ENCODE measurements around the gene SIGLECL1. TPM values are rescaled to one million over a fixed set of nuclear protein-coding genes. Genes with fewer than 3 reads are reported as not detected.

Gene SIGLECL1
- total and polyA plus RNA-seq, 8 donors = not detected

GRCh38 chr19:51240866-51241265, 10.0 kb upstream of the SIGLECL1 start:
- DNase-seq (no peak), ATAC-seq (no peak)
- Histone ChIP-seq H3K27ac (no peak overlapping the region), H3K4me3 (no peak overlapping the region), H3K36me3 (peaks cover 0 to 28% of the 10 kb centered on the region in 2 donors), H3K4me1 (peaks cover 0 to 6% of the 10 kb centered on the region in 2 donors), H3K9me3 (no peaks in the 10 kb centered on the region), H3K27me3 (peaks cover 0 to 13% of the 10 kb centered on the region in 2 donors)
- TF ChIP-seq CTCF (IDR thresholded peaks at IDR 0.05) = no peak
- intact Hi-C loops (cut with DNase I) = no loop called here

DNA sequence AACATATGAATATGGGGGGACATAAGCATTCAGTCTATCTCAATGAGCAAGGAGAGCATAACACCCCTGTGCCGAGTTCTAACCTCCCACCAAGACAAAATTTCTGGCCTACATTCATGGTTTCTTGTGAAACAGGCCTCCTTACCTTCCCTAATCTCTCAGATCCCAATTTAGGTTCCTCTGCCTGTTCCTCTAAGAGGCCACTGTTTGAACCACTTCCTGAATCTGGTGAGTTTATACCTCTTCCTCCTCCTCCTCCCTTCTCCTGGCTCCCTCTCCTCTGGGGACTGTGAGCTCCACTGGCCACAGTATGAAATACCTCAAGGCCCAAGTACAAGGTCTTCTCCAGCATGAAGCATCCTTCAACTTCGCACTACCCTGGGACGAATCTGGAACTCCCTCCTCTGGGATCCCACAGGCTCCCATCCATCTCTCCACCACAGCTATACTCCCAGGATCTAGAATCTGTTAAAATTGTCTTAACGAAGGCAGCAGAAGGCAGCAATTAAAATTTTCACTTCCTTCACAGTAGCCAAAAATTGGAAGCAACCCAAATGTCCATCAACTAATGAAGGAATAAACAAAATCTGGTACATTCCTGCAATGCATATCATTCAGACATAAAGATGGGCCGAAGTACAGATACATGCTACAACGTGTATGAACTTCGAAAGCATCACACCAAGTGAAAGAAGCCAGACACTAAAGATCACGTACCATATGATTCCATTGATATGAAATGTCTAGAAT, 7.8 kb upstream of the SIGLECL1 start:
- no peak for TF ChIP-seq CTCF (IDR thresholded peaks at IDR 0.05)
- no peak for ATAC-seq
- H3K27ac ChIP-seq = no peak overlapping the region
- H3K4me3 ChIP-seq = no peak overlapping the region
- H3K9me3 ChIP-seq = no peaks in the 10 kb centered on the region
- H3K4me1 ChIP-seq = peaks cover 0 to 14% of the 10 kb centered on the region in 2 donors
- peaks cover 0 to 5% of the 10 kb centered on the region in 2 donors for H3K27me3 ChIP-seq
- DNase-seq = no peak
- peaks cover 0 to 17% of the 10 kb centered on the region in 2 donors for H3K36me3 ChIP-seq
- intact Hi-C loops (cut with DNase I) = no loop called here

GRCh38 chr19:51246164-51246552, 4.7 kb upstream of the SIGLECL1 start:
- no peaks in the 10 kb centered on the region for H3K9me3 ChIP-seq
- intact Hi-C loops (cut with DNase I) = no loop called here
- no peak for TF ChIP-seq CTCF (IDR thresholded peaks at IDR 0.05)
- H3K27me3 ChIP-seq = peaks cover 0 to 8% of the 10 kb centered on the region in 2 donors
- no peaks in the 10 kb centered on the region for H3K36me3 ChIP-seq
- DNase-seq (no peak), ATAC-seq (peak; percentile 31)
- H3K4me1 ChIP-seq = peaks cover 0 to 19% of the 10 kb centered on the region in 2 donors
- H3K4me3 ChIP-seq = no peak overlapping the region
- peak overlapping the region in 1 of 2 donors; percentile 51 for H3K27ac ChIP-seq

DNA sequence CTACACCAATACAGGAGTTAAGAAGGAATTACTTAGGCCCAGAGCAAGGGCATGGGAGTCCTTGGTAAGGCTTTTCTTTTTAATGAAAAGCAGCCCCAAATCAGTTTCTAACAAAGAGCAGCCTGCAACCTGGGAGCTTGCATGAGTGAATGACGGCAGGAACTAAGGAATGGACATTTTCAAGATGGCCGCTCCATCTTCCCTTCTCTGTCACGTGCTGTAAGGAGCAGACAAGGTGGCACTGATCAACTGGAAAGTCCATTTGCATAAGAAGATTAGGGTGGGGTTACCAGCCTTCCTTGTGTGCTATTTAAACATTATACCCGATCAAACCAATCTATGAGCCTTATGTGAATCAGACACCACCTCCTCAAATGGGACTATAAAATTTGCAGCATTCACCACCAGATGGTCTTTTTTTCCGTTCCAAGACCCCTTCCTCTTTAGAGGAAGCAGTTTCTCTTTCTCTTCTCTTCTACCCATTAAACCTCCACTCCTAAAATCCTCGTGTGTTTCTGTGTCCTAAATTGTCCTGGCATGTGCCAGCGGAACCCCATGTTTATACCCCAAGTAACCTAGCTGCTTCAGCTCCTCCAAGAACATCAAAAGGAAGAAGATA, 2.8 kb upstream of the SIGLECL1 start:
- Histone ChIP-seq H3K4me3 (no peak overlapping the region), H3K9me3 (no peaks in the 10 kb centered on the region), H3K4me1 (peaks cover 0 to 18% of the 10 kb centered on the region in 2 donors), H3K36me3 (no peaks in the 10 kb centered on the region), H3K27me3 (peaks cover 0 to 18% of the 10 kb centered on the region in 2 donors), H3K27ac (no peak overlapping the region)
- ATAC-seq = no peak
- no peak for TF ChIP-seq CTCF (IDR thresholded peaks at IDR 0.05)
- DNase-seq = no peak
- intact Hi-C loops (cut with DNase I) = no loop called here

GRCh38 chr19:51251468-51251820, 564 bp downstream of the SIGLECL1 start:
- H3K27me3 ChIP-seq = peaks cover 0 to 26% of the 10 kb centered on the region in 2 donors
- no peaks in the 10 kb centered on the region for H3K9me3 ChIP-seq
- no peak overlapping the region for H3K27ac ChIP-seq
- no peak overlapping the region for H3K4me3 ChIP-seq
- no peaks in the 10 kb centered on the region for H3K36me3 ChIP-seq
- TF ChIP-seq CTCF (IDR thresholded peaks at IDR 0.05) = no peak
- peaks cover 0 to 17% of the 10 kb centered on the region in 2 donors for H3K4me1 ChIP-seq
- no peak for ATAC-seq
- intact Hi-C loops (cut with DNase I) = no loop called here
- no peak for DNase-seq
